HCT116 (cell line): Measurements from ENCODE around the gene DENND1A.

Experiments used
- CTCF ChIP-seq, 3 experiments: fragments of 200-600 bp in 1 of 3; sonication (generic) in 1 of 3; IDR thresholded peaks in 2 of 3; conservative IDR thresholded peaks in 1 of 3; 2 replicates each; pipeline ENCODE4 v1.5.1; 2012 to 2017; ENCODE audit warnings: low read depth in 2 of 3, low read length in 2 of 3, antibody characterized with exemption in 1 of 3, borderline replicate concordance in 1 of 3, control low read depth in 1 of 3, mild to moderate bottlenecking in 1 of 3, mixed read lengths in 1 of 3, mixed run types in 1 of 3, moderate library complexity in 1 of 3; ENCODE audit not compliant: insufficient read depth in 1 of 3
- EZH2 ChIP-seq: fragments of 200-600 bp; sonication (generic); IDR thresholded peaks from 2 replicates; pipeline ENCODE4 v1.6.1; 2017; ENCODE audit warnings: antibody characterized with exemption, mixed run types
- EZH2phosphoT487 ChIP-seq: fragments of 200-600 bp; IDR thresholded peaks from 2 replicates; pipeline ENCODE4 v1.6.1; 2018; ENCODE audit warnings: antibody characterized with exemption, borderline replicate concordance
- FOSL1 ChIP-seq: IDR thresholded peaks from 2 replicates; pipeline ENCODE4 v1.6.1; 2012; ENCODE audit warnings: low read depth
- JUND ChIP-seq: IDR thresholded peaks from 2 replicates; pipeline ENCODE4 v1.6.1; 2012
- POLR2A ChIP-seq: IDR thresholded peaks from 2 replicates; pipeline ENCODE4 v1.7.0; 2011; ENCODE audit warnings: borderline replicate concordance; ENCODE audit not compliant: insufficient read depth, insufficient read length; ENCODE audit errors: extremely low read depth
- REST ChIP-seq: IDR thresholded peaks from 2 replicates; pipeline ENCODE4 v1.6.1; 2012; ENCODE audit warnings: low read depth
- ZNF274 ChIP-seq: fragments of 200-500 bp; sonication (Bioruptor generic); IDR thresholded peaks from 2 replicates; pipeline ENCODE4 v1.6.1; 2014; ENCODE audit warnings: mild to moderate bottlenecking, low read depth, low read length, inconsistent platforms

- TF ChIP-seq CTCF (IDR thresholded peaks at IDR 0.05 in 2 of 3, conservative IDR thresholded peaks at IDR 0.05 in 1 of 3; ENCODE audit: borderline replicate concordance in 1 of 3, insufficient read depth in 1 of 3, low read depth in 2 of 3, low read length in 2 of 3) (no peak), EZH2 (no peak), ZNF274 (no peak), FOSL1 (no peak), EZH2phosphoT487 (no peak), JUND (no peak), POLR2A (no peak), REST (no peak)
Observed at GRCh38 chr9:123465304-123465703, 464.6 kb downstream of the DENND1A start.
